DND-41 (cell line): ENCODE results near the gene RHD.
"Not testable (repeated sequence)": the region's sequence is repeated elsewhere in the genome, so short reads cannot be mapped to it uniquely, and the experiment has no call there.

Experiments
- ATAC-seq: fragments of 200-7000 bp; cut with Tn5 transposase; 3 replicates; pipeline ENCODE4 v1.9.1; 2021; ENCODE audit warnings: low read depth; ENCODE audit not compliant: insufficient read depth
- DNase-seq: peaks from one replicate; pipeline ENCODE4 v3.0.0-alpha.2; 2020
- H2AFZ ChIP-seq: 2 replicates; pipeline ENCODE4 v1.6.0; 2012; ENCODE audit warnings: low read depth, low read length
- H3K27ac ChIP-seq: 2 replicates; pipeline ENCODE4 v1.5.1; 2012; ENCODE audit warnings: low read length, inconsistent platforms
- H3K27me3 ChIP-seq: fragments of 200-600 bp; sonication (generic); 2 replicates; pipeline ENCODE4 v1.6.0; 2012; ENCODE audit warnings: low read length, mild to moderate bottlenecking, inconsistent platforms; ENCODE audit not compliant: insufficient read depth, poor library complexity
- H3K36me3 ChIP-seq: 2 replicates; pipeline ENCODE4 v1.5.1; 2012; ENCODE audit warnings: low read length, inconsistent platforms; ENCODE audit not compliant: insufficient read depth
- H3K4me1 ChIP-seq: 2 replicates; pipeline ENCODE4 v1.5.1; 2012; ENCODE audit warnings: mild to moderate bottlenecking, low read length; ENCODE audit not compliant: insufficient read depth
- H3K4me2 ChIP-seq: 2 replicates; pipeline ENCODE4 v1.6.0; 2012; ENCODE audit warnings: mild to moderate bottlenecking, moderate library complexity, low read length, inconsistent platforms; ENCODE audit not compliant: insufficient read depth
- H3K4me3 ChIP-seq, 2 experiments: fragments of 200-600 bp in 1 of 2; shearing (Covaris generic) in 1 of 2; 2 replicates each; pipeline ENCODE4 v1.5.1; 2012 to 2016; ENCODE audit warnings: inconsistent platforms in 2 of 2, low read length in 2 of 2, mild to moderate bottlenecking in 2 of 2, low read depth in 1 of 2, moderate library complexity in 1 of 2
- H3K79me2 ChIP-seq: 2 replicates; pipeline ENCODE4 v1.6.0; 2012; ENCODE audit warnings: low read length, inconsistent platforms; ENCODE audit not compliant: insufficient read depth
- H3K9ac ChIP-seq: 2 replicates; pipeline ENCODE4 v1.6.0; 2012; ENCODE audit warnings: low read depth, mild to moderate bottlenecking, inconsistent platforms, low read length, moderate library complexity
- H3K9me3 ChIP-seq: 2 replicates; pipeline ENCODE4 v1.5.1; 2012; ENCODE audit warnings: low read length, moderate library complexity, mild to moderate bottlenecking, inconsistent platforms; ENCODE audit not compliant: insufficient read depth, severe bottlenecking
- H4K20me1 ChIP-seq: 2 replicates; pipeline ENCODE4 v1.6.0; 2012; ENCODE audit warnings: low read length; ENCODE audit not compliant: insufficient read depth
- EZH2 ChIP-seq: IDR thresholded peaks from 3 replicates; pipeline ENCODE4 v1.6.1; 2012; ENCODE audit warnings: borderline replicate concordance, low read depth, mild to moderate bottlenecking, moderate library complexity, low read length, inconsistent platforms; ENCODE audit not compliant: severe bottlenecking
- TF ChIP-seq, protein P1 (sequence below): IDR thresholded peaks from 2 replicates; pipeline ENCODE4 v1.5.1; 2012; ENCODE audit warnings: borderline replicate concordance, low read length, moderate library complexity, mild to moderate bottlenecking; ENCODE audit not compliant: poor library complexity, severe bottlenecking; ENCODE audit errors: extremely low read depth

Gene RHD

GRCh38 chr1:25232866-25233784 is 39.2 kb upstream of the RHD start:
- DNase-seq (peak; percentile 64), ATAC-seq (peak; percentile 55)
- Histone ChIP-seq H3K27me3 (no peaks in the 10 kb centered on the region), H3K4me1 (peaks cover 29% of the 10 kb centered on the region), H3K4me3 (peak overlapping the region; percentile 70 to 92), H3K27ac (peak overlapping the region; percentile 92), H2AFZ (peak overlapping the region; percentile 85), H3K9me3 (no peaks in the 10 kb centered on the region), H3K4me2 (peak overlapping the region; percentile 81), H3K9ac (peak overlapping the region; percentile 80), H3K36me3 (peaks cover 31% of the 10 kb centered on the region), H4K20me1 (no peaks in the 10 kb centered on the region; the same call in 1 of the 2 replicates), H3K79me2 (peaks cover 49% of the 10 kb centered on the region)
- TF ChIP-seq, protein P1, sequence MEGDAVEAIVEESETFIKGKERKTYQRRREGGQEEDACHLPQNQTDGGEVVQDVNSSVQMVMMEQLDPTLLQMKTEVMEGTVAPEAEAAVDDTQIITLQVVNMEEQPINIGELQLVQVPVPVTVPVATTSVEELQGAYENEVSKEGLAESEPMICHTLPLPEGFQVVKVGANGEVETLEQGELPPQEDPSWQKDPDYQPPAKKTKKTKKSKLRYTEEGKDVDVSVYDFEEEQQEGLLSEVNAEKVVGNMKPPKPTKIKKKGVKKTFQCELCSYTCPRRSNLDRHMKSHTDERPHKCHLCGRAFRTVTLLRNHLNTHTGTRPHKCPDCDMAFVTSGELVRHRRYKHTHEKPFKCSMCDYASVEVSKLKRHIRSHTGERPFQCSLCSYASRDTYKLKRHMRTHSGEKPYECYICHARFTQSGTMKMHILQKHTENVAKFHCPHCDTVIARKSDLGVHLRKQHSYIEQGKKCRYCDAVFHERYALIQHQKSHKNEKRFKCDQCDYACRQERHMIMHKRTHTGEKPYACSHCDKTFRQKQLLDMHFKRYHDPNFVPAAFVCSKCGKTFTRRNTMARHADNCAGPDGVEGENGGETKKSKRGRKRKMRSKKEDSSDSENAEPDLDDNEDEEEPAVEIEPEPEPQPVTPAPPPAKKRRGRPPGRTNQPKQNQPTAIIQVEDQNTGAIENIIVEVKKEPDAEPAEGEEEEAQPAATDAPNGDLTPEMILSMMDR, result no peak
- TF ChIP-seq EZH2, result no peak

DNA sequence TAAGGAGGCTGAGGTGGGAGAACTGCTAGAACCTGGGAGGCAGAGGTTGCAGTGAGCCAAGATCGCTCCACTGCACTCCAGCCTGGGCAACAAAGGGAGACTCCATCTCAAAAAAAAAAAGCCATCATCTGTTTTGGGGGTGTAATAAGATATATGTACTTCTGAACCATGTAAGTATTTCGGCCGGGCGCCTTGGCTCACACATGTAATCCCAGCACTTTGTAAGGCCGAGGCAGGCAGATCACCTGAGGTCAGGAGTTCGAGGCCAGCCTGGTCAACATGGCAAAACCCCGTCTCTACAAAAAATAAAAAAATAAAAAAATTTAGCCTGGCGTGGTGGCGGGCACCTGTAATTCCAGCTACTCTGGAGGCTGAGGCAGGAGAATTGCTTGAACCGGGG is 36.9 kb upstream of the RHD start:
- not testable (repeated sequence) for ATAC-seq, H4K20me1 ChIP-seq, H3K9me3 ChIP-seq, H3K9ac ChIP-seq, H3K4me3 ChIP-seq, H3K27ac ChIP-seq, H3K4me2 ChIP-seq, DNase-seq, H3K27me3 ChIP-seq, H2AFZ ChIP-seq
- peaks cover 42% of the 10 kb centered on the region for H3K4me1 ChIP-seq
- peaks cover 40% of the 10 kb centered on the region for H3K79me2 ChIP-seq
- H3K36me3 ChIP-seq, result peaks cover 10% of the 10 kb centered on the region

- peaks cover 10% of the 10 kb centered on the region for H3K36me3 ChIP-seq
- H3K27ac ChIP-seq, result not testable (repeated sequence)
These were observed 36.0 kb upstream of the RHD start for GRCh38 chr1:25236261-25236660.

DNA sequence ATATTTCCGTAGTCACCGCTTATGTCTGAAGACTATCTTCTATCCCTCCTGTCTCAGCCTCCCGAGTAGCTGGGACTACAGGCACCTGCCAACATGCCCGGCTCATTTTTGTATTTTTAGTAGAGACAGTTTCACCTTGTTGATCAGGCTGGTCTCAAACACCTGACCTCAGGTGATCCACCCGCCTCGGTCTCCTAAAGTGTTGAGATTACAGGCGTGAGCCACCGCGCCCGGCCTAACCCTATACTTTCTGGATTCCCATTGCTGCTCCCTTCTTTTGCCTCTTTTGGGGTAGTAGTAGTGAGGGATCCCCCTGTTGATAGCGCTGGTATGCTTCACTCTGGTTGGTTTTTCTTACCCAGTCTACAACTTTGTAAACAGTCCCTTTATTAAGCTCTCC is 34.3 kb upstream of the RHD start:
- Histone ChIP-seq H3K4me1 (peaks cover 52% of the 10 kb centered on the region), H3K4me2 (no peak overlapping the region), H3K9ac (no peak overlapping the region), H3K27me3 (no peaks in the 10 kb centered on the region), H3K4me3 (no peak overlapping the region), H2AFZ (no peak overlapping the region), H3K79me2 (peaks cover 33% of the 10 kb centered on the region), H3K9me3 (no peaks in the 10 kb centered on the region), H4K20me1 (no peaks in the 10 kb centered on the region), H3K27ac (no peak overlapping the region), H3K36me3 (peaks cover 27% of the 10 kb centered on the region)
- ATAC-seq (no peak), DNase-seq (no peak)
- no peak for TF ChIP-seq EZH2
- TF ChIP-seq, protein P1, result no peak

More at GRCh38 chr1:25236261-25236660, 36.0 kb upstream of the RHD start:
- Histone ChIP-seq H3K79me2 (peaks cover 37% of the 10 kb centered on the region), H3K4me1 (peaks cover 42% of the 10 kb centered on the region)
- not testable (repeated sequence) for H3K4me3 ChIP-seq, H3K4me2 ChIP-seq, H3K9ac ChIP-seq, H3K27me3 ChIP-seq, H2AFZ ChIP-seq, H3K9me3 ChIP-seq, ATAC-seq, DNase-seq, H4K20me1 ChIP-seq
